ENCODE results near the gene KPNA1.

Gene KPNA1

GRCh38 chr3:122514123-122515019 is at the start of gene KPNA1:
Gene KPNA1 (minus strand): TSS chr3:122514939. CDS start chr3:122496565, 18,374 bp downstream.
- peak in 55 of 56 donors; percentile 21 to 90 (median 80) for DNase-seq

GRCh38 chr3:122564155-122564912 is 49.6 kb upstream of the KPNA1 start, which contains the start of the genes DTX3L and PARP9:
Gene DTX3L (plus strand): TSS chr3:122564338. CDS start chr3:122564427, 89 bp downstream.
Gene PARP9 (minus strand): TSS chr3:122564300. CDS start chr3:122559620, 4,680 bp downstream.
- DNase-seq, result peak in 52 of 56 donors; percentile 16 to 71 (median 48)

- peak in 2 of 56 donors; percentile 3 to 12 for DNase-seq
Measured at GRCh38 chr3:122563717-122564025, 48.9 kb upstream of the KPNA1 start.

- no peak for DNase-seq
Measured at GRCh38 chr3:122562923-122563716, 48.4 kb upstream of the KPNA1 start.

GRCh38 chr3:122560680-122561079 is 45.9 kb upstream of the KPNA1 start:
- DNase-seq, result peak in 8 of 56 donors; percentile 0 to 24 (median 6)

GRCh38 chr3:122559906-122560305 is 45.2 kb upstream of the KPNA1 start:
- DNase-seq, result no peak

- DNase-seq, result no peak
Measured at GRCh38 chr3:122558605-122559004, 43.9 kb upstream of the KPNA1 start.

- DNase-seq, result no peak
Measured at GRCh38 chr3:122557356-122557755, 42.6 kb upstream of the KPNA1 start.

- no peak for DNase-seq
Measured at GRCh38 chr3:122555275-122556071, 40.7 kb upstream of the KPNA1 start.

GRCh38 chr3:122553171-122553570 is 38.4 kb upstream of the KPNA1 start:
- no peak for DNase-seq

GRCh38 chr3:122548619-122549018 is 33.9 kb upstream of the KPNA1 start:
- DNase-seq, result no peak

GRCh38 chr3:122548076-122548475 is 33.3 kb upstream of the KPNA1 start:
- no peak for DNase-seq

- DNase-seq, result no peak
Measured at GRCh38 chr3:122546151-122546550, 31.4 kb upstream of the KPNA1 start.

- no peak for DNase-seq
Measured at GRCh38 chr3:122538956-122539490, 24.3 kb upstream of the KPNA1 start.

- no peak for DNase-seq
Measured at GRCh38 chr3:122536632-122537001, 21.9 kb upstream of the KPNA1 start.

- DNase-seq, result no peak
Measured at GRCh38 chr3:122535964-122536631, 21.4 kb upstream of the KPNA1 start.

GRCh38 chr3:122533931-122534334 is 19.2 kb upstream of the KPNA1 start:
- DNase-seq, result no peak

GRCh38 chr3:122533480-122533879 is 18.7 kb upstream of the KPNA1 start:
- no peak for DNase-seq

- no peak for DNase-seq
Measured at GRCh38 chr3:122530164-122530563, 15.4 kb upstream of the KPNA1 start.

- DNase-seq, result no peak
Measured at GRCh38 chr3:122523317-122523716, 8.6 kb upstream of the KPNA1 start.

All from nucleus accumbens (tissue), 56 donors.